GM18517 (cell line): ENCODE measurements around the gene OR5T2.
"Not testable (repeated sequence)": the region's sequence is repeated elsewhere in the genome, so short reads cannot be mapped to it uniquely, and the experiment has no call there.

Source experiments
- ATAC-seq: cut with Tn5 transposase; IDR thresholded peaks from one replicate; pipeline ENCODE4 v1.9.1; 2021; ENCODE audit warnings: mild to moderate bottlenecking, moderate library complexity; ENCODE audit not compliant: unreplicated experiment

OR5T2 gene

GRCh38 chr11:56234155-56234554 is at the start of gene OR5T2:
TSS of gene OR5T2 (minus strand) at chr11:56234255. CDS start at chr11:56233062, 1,193 bp downstream.
- ATAC-seq: no peak

DNA sequence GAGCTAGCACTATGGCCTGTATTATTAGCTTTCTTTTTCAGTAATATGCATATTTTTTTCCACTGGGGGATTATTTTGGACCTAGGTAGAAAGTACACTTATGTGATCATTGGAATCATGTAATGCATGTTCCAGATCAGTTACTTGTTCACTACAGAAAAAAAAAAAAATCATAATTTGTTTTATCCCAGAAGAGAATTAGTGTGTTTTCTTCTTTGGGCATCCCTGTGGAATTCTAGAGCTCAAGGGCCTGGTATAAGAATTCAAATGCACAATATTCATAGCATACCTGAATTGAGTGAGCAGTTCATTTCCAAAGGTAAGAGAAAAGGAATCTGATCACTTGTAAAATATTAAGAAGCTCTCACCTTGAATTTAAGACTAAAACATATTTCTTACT is 39.8 kb upstream of the OR5T2 start, which contains the start of gene OR5T1:
Gene OR5T1, plus strand, starts transcription at position 301 of the 400 bp plus-strand sequence. CDS start 1,485 bp downstream, outside the sequence.
- no peak for ATAC-seq

GRCh38 chr11:56271092-56271491 is 37.0 kb upstream of the OR5T2 start:
- no peak for ATAC-seq

DNA sequence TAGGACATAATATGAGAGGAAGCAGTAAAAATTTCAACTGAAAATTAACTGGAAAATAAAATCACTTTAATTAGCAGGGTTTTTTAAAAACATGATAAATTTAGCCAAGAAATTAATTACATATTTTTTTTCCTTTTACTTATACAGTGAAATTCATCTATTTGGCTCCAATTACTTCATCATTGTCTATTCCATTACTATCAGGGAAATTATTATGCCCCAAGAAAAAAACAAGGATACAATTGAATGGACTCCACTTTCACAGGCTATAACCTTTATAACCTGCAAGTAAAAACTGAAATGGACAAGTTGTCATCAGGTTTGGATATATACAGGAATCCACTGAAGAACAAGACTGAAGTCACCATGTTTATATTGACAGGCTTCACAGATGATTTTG is 17.9 kb upstream of the OR5T2 start, which contains the start of gene OR5T3:
Gene OR5T3, plus strand, starts transcription at position 301 of the 400 bp plus-strand sequence. Its CDS starts 0 bp downstream, at position 301.
- no peak for ATAC-seq

DNA sequence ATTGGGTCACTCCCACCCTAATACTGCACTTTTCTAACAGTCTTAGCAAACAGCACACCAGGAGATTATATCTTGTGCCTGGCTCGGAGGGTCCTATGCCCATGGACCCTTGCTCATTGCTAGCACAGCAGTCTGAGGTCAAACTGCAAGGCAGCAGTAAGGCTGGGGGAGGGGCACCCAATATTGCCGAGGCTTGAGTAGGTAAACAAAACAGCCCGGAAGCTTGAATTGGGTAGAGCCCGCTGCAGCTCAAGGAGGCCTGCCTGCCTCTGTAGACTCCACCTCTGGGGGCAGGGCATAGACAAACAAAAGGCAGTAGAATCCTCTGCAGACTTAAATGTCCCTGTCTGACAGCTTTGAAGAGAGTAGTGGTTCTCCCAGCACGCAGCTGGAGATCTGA is 14.3 kb downstream of the OR5T2 start:
- not testable (repeated sequence) for ATAC-seq

DNA sequence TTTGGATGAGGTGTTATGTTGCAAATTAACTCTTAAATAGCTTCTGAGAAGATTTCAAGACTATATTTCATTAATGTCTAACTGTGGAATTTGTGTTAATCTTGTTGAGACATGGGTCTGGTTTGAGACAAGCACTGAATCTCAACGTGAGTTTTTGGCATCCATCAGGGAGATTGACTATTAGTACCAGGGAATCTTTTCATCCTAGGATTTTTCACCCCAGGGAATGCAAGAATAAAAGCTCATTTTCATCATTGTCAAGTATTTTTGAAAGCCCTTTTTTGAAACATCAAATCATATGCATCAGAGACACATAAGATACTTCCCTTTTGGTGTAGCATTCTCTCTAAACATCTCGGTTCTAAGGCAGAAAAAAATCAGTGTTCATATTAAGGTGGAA is 19.5 kb downstream of the OR5T2 start:
- ATAC-seq: no peak

- ATAC-seq: no peak
Observed at GRCh38 chr11:56207790-56208189, 26.3 kb downstream of the OR5T2 start.

GRCh38 chr11:56197367-56197766 is 36.7 kb downstream of the OR5T2 start:
- no peak for ATAC-seq

- ATAC-seq: no peak
Observed at GRCh38 chr11:56196705-56197104, 37.4 kb downstream of the OR5T2 start.

- no peak for ATAC-seq
Observed at GRCh38 chr11:56188602-56189001, 45.5 kb downstream of the OR5T2 start.

DNA sequence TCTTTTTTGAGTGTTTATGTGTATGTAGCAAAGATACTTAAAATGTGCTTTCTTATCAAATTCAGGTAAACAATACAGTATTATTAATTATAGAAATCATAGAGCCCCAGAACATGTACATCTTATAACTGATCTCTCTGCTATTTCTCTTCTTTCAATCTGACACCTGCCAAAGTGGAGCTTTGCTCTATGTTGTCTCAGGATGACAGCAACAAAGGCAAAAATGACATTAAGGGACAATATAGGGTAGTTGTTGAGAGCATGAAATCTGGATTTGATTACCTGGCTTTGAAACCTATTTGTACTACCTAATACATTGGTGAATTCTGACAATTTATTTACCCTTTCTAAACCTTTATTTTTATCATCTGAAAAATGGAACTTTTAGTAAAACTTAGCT is 50.6 kb downstream of the OR5T2 start:
- no peak for ATAC-seq
